HEK293T (cell line): Measurements from ENCODE around the gene GDF11.

ENCODE experiments used
- ARNT ChIP-seq: fragments of 450-650 bp; IDR thresholded peaks from 2 replicates; pipeline ENCODE4 v1.6.1; 2017; ENCODE audit warnings: mild to moderate bottlenecking
- BHLHE40 ChIP-seq: fragments of 450-650 bp; IDR thresholded peaks from 2 replicates; pipeline ENCODE4 v1.6.1; 2016; ENCODE audit warnings: mild to moderate bottlenecking, moderate library complexity, borderline replicate concordance
- CTBP1 ChIP-seq: fragments of 450-650 bp; IDR thresholded peaks from 2 replicates; pipeline ENCODE4 v1.6.1; 2016; ENCODE audit warnings: borderline replicate concordance
- ELF4 ChIP-seq: fragments of 450-650 bp; IDR thresholded peaks from 2 replicates; pipeline ENCODE4 v1.6.1; 2017; ENCODE audit warnings: antibody characterized with exemption
- FOXA1 ChIP-seq: fragments of 450-650 bp; IDR thresholded peaks from 2 replicates; pipeline ENCODE4 v1.6.1; 2016; ENCODE audit warnings: mild to moderate bottlenecking
- FOXK2 ChIP-seq: fragments of 450-650 bp; IDR thresholded peaks from 2 replicates; pipeline ENCODE4 v1.6.1; 2016; ENCODE audit warnings: mild to moderate bottlenecking
- FOXM1 ChIP-seq: fragments of 450-650 bp; IDR thresholded peaks from 2 replicates; pipeline ENCODE4 v1.6.1; 2017; ENCODE audit warnings: mild to moderate bottlenecking, borderline replicate concordance
- HDGF ChIP-seq: fragments of 450-650 bp; IDR thresholded peaks from 2 replicates; pipeline ENCODE4 v1.6.1; 2017; ENCODE audit warnings: antibody characterized with exemption, borderline replicate concordance
- L3MBTL2 ChIP-seq: fragments of 450-650 bp; conservative IDR thresholded peaks from 2 replicates; pipeline ENCODE4 v1.6.1; 2016; ENCODE audit warnings: mild to moderate bottlenecking
- SP1 ChIP-seq: fragments of 450-650 bp; IDR thresholded peaks from 2 replicates; pipeline ENCODE4 v1.6.1; 2017
- SUZ12 ChIP-seq: fragments of 450-650 bp; IDR thresholded peaks from 2 replicates; pipeline ENCODE4 v1.6.1; 2016; ENCODE audit warnings: mild to moderate bottlenecking
- TARDBP ChIP-seq: fragments of 450-650 bp; IDR thresholded peaks from 2 replicates; pipeline ENCODE4 v1.6.1; 2016
- ZNF384 ChIP-seq: fragments of 450-650 bp; IDR thresholded peaks from 2 replicates; pipeline ENCODE4 v1.6.1; 2016
- TF ChIP-seq, protein P1 (sequence below): fragments of 450-650 bp; IDR thresholded peaks from 2 replicates; pipeline ENCODE4 v1.6.1; 2016

- TF ChIP-seq BHLHE40: no peak
- no peak for TF ChIP-seq FOXA1
- TF ChIP-seq, protein P1, sequence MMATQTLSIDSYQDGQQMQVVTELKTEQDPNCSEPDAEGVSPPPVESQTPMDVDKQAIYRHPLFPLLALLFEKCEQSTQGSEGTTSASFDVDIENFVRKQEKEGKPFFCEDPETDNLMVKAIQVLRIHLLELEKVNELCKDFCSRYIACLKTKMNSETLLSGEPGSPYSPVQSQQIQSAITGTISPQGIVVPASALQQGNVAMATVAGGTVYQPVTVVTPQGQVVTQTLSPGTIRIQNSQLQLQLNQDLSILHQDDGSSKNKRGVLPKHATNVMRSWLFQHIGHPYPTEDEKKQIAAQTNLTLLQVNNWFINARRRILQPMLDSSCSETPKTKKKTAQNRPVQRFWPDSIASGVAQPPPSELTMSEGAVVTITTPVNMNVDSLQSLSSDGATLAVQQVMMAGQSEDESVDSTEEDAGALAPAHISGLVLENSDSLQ: no peak
- TF ChIP-seq L3MBTL2: no peak
- TF ChIP-seq FOXK2: no peak
- TF ChIP-seq HDGF: no peak
- TF ChIP-seq ELF4: no peak
- TF ChIP-seq SUZ12: no peak
- no peak for TF ChIP-seq FOXM1
- no peak for TF ChIP-seq CTBP1
- TF ChIP-seq SP1: no peak
- no peak for TF ChIP-seq ARNT
- TF ChIP-seq TARDBP: no peak
- no peak for TF ChIP-seq ZNF384
These were observed 46.2 kb downstream of the GDF11 start for GRCh38 chr12:55789171-55789570.
